Subcutaneous adipose tissue (tissue), 4 donors: ENCODE data around the gene TACC3. TPM values are rescaled to one million over a fixed set of nuclear protein-coding genes. Genes with fewer than 3 reads are reported as not detected.

Experiments
- CTCF ChIP-seq: fragments of 450-650 bp; IDR thresholded peaks from one replicate; pipeline ENCODE4 v1.5.1; 2016; ENCODE audit warnings: low read depth, mild to moderate bottlenecking, control low read depth, antibody characterized with exemption, moderate library complexity
- total RNA-seq, 4 donors: library from RNA; depleted of rRNA; stranded (reverse); fragments of >200 nt; gene quantifications; one replicate each; pipeline ENCODE4 v1.1.0, GENCODE V29; 2016

Gene TACC3
- total RNA-seq, 4 donors from 2014 or later: 3.9 to 18.1 (median 15.4) TPM

GRCh38 chr4:1764670-1765069 is 43.3 kb downstream of the TACC3 start:
- TF ChIP-seq CTCF: no peak

DNA sequence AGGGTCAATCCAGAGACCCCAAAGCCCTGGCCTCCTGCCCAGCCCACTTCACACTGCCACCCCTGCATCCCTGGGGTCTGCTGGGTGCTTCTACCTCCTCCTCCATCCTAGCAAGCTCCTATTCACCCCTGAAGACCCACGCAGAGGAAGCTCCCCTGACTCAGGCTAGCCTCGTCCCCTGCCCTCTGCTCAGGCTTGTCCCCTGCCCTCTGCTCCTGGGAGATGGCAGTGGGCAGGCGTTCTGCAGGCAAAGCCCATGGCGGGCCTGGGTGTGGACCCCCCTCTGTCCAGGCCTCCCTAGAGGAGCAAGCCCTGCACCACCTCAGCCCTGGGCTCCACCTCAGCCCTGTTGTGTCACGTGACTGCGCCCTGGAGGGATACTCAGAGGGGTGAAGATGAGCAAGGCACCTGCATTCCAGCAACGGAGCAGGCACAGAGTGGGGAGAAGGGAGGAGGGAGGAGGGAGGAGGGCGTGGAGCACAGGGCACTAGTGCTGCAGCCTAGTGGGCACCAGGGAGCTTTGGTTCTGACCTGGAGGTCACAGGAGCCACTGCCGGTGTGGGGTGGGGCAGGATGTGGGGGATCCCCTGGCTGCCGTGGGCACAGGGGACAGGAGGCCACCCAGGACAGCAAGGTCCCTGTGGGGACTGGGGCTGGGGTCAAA is 44.2 kb downstream of the TACC3 start:
- TF ChIP-seq CTCF: no peak

- no peak for TF ChIP-seq CTCF
These were observed 45.1 kb downstream of the TACC3 start for GRCh38 chr4:1766106-1767060.

DNA sequence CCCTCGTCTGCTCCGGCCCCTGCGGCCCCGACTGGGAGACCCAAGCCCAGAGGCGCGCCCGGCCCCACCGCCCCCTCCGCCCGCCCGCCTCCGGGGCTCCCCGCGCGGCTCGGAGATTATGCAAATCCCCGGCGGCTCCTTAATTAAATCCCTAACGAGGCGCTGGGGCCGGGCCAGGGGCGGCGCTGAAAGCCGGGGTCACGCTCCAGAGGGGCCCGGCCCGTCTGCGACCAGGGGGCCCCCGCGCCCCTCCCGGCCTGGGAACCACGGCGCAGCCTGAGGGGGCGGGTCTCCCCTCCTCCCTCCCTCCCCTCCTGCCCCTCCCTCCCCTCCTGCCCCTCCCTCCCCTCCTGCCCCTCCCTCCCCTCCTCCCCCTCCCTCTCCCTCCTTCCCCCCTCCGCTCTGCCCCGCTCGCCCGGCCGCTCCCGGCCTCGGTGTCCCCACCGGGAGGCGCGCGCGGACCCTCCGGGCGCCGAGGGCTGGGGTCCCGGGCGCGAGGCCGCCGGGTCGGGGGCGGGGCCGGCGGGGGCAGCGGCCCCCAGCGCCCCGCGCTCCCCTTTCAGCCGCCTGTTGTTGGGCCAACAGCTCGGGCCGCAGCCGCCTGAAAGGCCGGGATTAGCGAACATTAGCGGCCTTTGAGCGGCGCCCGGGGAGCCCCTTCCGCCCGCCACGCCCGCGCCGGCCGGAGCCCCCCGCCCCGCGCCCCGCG is 45.9 kb downstream of the TACC3 start:
- no peak for TF ChIP-seq CTCF

DNA sequence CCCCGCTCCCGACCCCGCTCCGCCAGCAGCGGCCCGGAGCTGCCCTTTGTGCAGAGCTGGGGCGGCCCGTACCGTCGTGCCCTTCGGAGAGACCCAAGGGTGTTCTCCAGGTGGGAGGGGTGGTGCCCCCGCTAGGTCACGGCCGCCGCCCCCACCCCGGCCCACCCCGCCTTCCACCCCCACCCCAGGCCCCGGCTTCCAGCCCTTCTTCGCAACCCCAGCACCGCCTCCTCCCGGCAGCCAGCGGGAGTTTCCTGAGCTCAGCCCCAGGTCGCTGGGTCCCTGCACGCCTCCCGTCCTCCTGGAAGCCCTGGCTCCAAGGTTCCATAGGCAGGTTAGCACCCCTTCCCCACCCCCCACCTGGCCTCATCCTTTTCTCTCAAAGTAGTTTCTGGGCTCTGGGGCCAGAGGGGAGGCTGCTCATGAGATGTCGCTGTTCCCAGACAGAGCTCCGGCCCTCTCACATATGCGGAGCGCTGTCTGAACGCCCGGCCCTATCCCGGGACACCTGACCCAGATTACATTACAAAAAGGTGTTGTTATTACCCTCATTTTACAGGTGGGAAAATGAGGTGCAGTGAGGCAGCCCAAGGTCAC is 46.5 kb downstream of the TACC3 start:
- TF ChIP-seq CTCF: no peak

- TF ChIP-seq CTCF: no peak
These were observed 47.2 kb downstream of the TACC3 start for GRCh38 chr4:1768367-1769034.
